ENCODE measurements around the gene CDC16. TPM values are rescaled to one million over a fixed set of nuclear protein-coding genes. Genes with fewer than 3 reads are reported as not detected.

Gene CDC16
- total RNA-seq, 2 experiments from 2014 or later: 23.1 to 48.7 TPM

DNA sequence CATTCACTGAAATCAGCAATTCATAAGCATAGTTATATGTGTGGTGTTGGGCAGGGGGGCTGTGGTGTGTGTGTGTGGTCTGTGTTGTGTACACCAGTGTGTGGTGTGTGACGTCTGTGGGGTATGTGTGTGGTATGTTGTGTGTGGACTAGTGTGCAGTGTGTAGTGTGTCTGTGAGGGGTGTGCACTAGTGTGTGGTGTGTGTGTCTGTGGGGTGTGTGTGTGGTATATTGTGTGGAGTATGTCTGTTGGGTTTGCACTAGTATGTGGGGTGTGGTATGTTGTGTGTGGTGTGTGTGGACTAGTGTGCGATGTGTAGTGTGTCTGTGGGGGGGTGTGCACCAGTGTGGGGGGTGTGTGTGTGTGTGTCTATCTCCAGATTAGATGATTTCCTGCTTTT is 7.2 kb upstream of the CDC16 start:
- H3K9me2 ChIP-seq (ENCODE audit: insufficient read depth, low read length): no peaks in the 10 kb centered on the region
- H2AFZ ChIP-seq (ENCODE audit: low read length): no peak overlapping the region
- CTCF ChIA-PET (ENCODE audit: unreplicated experiment): no interaction called here
- H3K4me1 ChIP-seq (ENCODE audit: insufficient read depth, low read length, poor library complexity, severe bottlenecking): peaks cover 1% of the 10 kb centered on the region
- DNase-seq (ENCODE audit: low spot score): no peak
- POLR2A ChIA-PET: no interaction called here
- no peaks in the 10 kb centered on the region for H3K79me2 ChIP-seq (ENCODE audit: insufficient read depth, low read depth, low read length)
- H3K9me3 ChIP-seq (ENCODE audit: low read length): no peaks in the 10 kb centered on the region
- intact Hi-C loops (cut with micrococcal nuclease; ENCODE audit: unreplicated experiment): loop anchor here (2.0 to 5.0 kb wide), 4 partner anchors 85 to 411 kb away; no protein-coding TSS in a partner anchor
- no peaks in the 10 kb centered on the region for H4K20me1 ChIP-seq (ENCODE audit: insufficient read depth, low read length)
- no peak for TF ChIP-seq EZH2phosphoT487 (IDR thresholded peaks at IDR 0.05; ENCODE audit: borderline replicate concordance, low read depth, low read length)
- TF ChIP-seq, protein P1, sequence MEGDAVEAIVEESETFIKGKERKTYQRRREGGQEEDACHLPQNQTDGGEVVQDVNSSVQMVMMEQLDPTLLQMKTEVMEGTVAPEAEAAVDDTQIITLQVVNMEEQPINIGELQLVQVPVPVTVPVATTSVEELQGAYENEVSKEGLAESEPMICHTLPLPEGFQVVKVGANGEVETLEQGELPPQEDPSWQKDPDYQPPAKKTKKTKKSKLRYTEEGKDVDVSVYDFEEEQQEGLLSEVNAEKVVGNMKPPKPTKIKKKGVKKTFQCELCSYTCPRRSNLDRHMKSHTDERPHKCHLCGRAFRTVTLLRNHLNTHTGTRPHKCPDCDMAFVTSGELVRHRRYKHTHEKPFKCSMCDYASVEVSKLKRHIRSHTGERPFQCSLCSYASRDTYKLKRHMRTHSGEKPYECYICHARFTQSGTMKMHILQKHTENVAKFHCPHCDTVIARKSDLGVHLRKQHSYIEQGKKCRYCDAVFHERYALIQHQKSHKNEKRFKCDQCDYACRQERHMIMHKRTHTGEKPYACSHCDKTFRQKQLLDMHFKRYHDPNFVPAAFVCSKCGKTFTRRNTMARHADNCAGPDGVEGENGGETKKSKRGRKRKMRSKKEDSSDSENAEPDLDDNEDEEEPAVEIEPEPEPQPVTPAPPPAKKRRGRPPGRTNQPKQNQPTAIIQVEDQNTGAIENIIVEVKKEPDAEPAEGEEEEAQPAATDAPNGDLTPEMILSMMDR (conservative IDR thresholded peaks at IDR 0.05; ENCODE audit: low read length): no peak
- no TSS peak for BruUV-seq (replicated peaks)
- H3K36me3 ChIP-seq (ENCODE audit: insufficient read depth, low read length): no peaks in the 10 kb centered on the region
- H3K4me2 ChIP-seq (ENCODE audit: low read length): no peak overlapping the region
- H3K4me3 ChIP-seq (ENCODE audit: low read depth, low read length, poor library complexity, severe bottlenecking): no peak overlapping the region
- no peak overlapping the region for H3K27ac ChIP-seq (ENCODE audit: low read depth, low read length, poor library complexity, severe bottlenecking)

DNA sequence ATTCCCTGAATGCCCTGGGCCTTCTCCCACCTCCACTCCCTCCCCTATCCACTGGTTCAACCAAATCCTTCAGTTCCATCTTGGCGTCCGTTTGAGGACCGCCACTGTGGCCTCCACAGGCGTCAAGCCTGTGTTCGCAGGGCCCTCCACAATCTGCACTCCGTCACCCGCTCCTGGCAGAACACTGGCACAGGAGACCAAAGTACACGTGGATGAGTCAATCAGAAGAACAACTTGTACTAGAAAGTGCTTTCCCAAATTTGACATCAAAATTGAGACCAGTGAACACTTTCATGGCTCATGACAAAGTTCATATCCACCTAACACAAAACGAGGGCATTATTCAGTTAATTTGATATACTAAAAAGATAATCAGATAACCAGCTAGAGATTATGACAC is 6.5 kb upstream of the CDC16 start:
- POLR2A ChIA-PET: no interaction called here
- TF ChIP-seq, protein P1 (conservative IDR thresholded peaks at IDR 0.05; ENCODE audit: low read length): no peak
- TF ChIP-seq EZH2phosphoT487 (IDR thresholded peaks at IDR 0.05; ENCODE audit: borderline replicate concordance, low read depth, low read length): no peak
- intact Hi-C loops (cut with micrococcal nuclease; ENCODE audit: unreplicated experiment): loop anchor here (5.0 kb wide), 1 partner anchor 201 kb away; no protein-coding TSS in a partner anchor

DNA sequence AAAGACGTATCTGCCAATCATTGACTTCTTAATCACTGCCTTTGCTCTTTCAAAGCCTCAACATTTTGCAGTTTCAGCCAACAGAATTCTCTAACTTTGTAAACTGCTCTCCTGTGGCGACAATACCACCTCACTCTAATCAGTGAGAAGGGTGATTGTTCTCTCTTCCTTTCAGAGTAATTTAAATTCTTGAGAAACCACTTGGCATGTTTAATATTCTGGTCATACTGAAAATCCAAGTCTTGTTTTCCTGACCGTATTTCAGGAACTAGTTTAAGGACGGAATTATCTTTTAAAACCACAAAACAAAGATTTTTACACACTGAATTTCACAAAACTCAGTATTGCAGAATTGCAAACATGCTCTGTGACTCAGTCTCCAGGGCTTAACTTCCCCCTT is 5.2 kb upstream of the CDC16 start:
- no TSS peak for BruUV-seq (replicated peaks)
- CTCF ChIA-PET (ENCODE audit: unreplicated experiment): no interaction called here
- H3K27ac ChIP-seq (ENCODE audit: low read depth, low read length, poor library complexity, severe bottlenecking): no peak overlapping the region
- no peak for DNase-seq (ENCODE audit: low spot score)
- no peaks in the 10 kb centered on the region for H3K9me3 ChIP-seq (ENCODE audit: low read length)
- intact Hi-C loops (cut with micrococcal nuclease; ENCODE audit: unreplicated experiment): loop anchor here (5.0 kb wide), 1 partner anchor 202 kb away; no protein-coding TSS in a partner anchor
- POLR2A ChIA-PET: no interaction called here
- H3K4me1 ChIP-seq (ENCODE audit: insufficient read depth, low read length, poor library complexity, severe bottlenecking): peaks cover 5% of the 10 kb centered on the region
- H3K4me2 ChIP-seq (ENCODE audit: low read length): no peak overlapping the region
- H4K20me1 ChIP-seq (ENCODE audit: insufficient read depth, low read length): no peaks in the 10 kb centered on the region
- no peak overlapping the region for H3K4me3 ChIP-seq (ENCODE audit: low read depth, low read length, poor library complexity, severe bottlenecking)
- H2AFZ ChIP-seq (ENCODE audit: low read length): no peak overlapping the region
- H3K79me2 ChIP-seq (ENCODE audit: insufficient read depth, low read depth, low read length): no peaks in the 10 kb centered on the region
- H3K36me3 ChIP-seq (ENCODE audit: insufficient read depth, low read length): no peaks in the 10 kb centered on the region
- TF ChIP-seq, protein P1 (conservative IDR thresholded peaks at IDR 0.05; ENCODE audit: low read length): no peak
- TF ChIP-seq EZH2phosphoT487 (IDR thresholded peaks at IDR 0.05; ENCODE audit: borderline replicate concordance, low read depth, low read length): no peak
- no peaks in the 10 kb centered on the region for H3K9me2 ChIP-seq (ENCODE audit: insufficient read depth, low read length)

More for the DNA sequence above, 6.5 kb upstream of the CDC16 start:
- H3K9me3 ChIP-seq (ENCODE audit: low read length): no peaks in the 10 kb centered on the region
- no peak overlapping the region for H3K4me3 ChIP-seq (ENCODE audit: low read depth, low read length, poor library complexity, severe bottlenecking)
- H3K4me1 ChIP-seq (ENCODE audit: insufficient read depth, low read length, poor library complexity, severe bottlenecking): no peaks in the 10 kb centered on the region
- H3K4me2 ChIP-seq (ENCODE audit: low read length): no peak overlapping the region
- H4K20me1 ChIP-seq (ENCODE audit: insufficient read depth, low read length): no peaks in the 10 kb centered on the region
- no TSS peak for BruUV-seq (replicated peaks)
- H2AFZ ChIP-seq (ENCODE audit: low read length): no peak overlapping the region
- no peaks in the 10 kb centered on the region for H3K9me2 ChIP-seq (ENCODE audit: insufficient read depth, low read length)
- CTCF ChIA-PET (ENCODE audit: unreplicated experiment): no interaction called here
- DNase-seq (ENCODE audit: low spot score): no peak
- H3K36me3 ChIP-seq (ENCODE audit: insufficient read depth, low read length): no peaks in the 10 kb centered on the region
- no peak overlapping the region for H3K27ac ChIP-seq (ENCODE audit: low read depth, low read length, poor library complexity, severe bottlenecking)
- no peaks in the 10 kb centered on the region for H3K79me2 ChIP-seq (ENCODE audit: insufficient read depth, low read depth, low read length)
